Esophagus muscularis mucosa (tissue), 3 donors: ENCODE data around the gene DCST2.
A peak's percentile ranks its signal among the peaks of the same experiment; 100 is the strongest.

Experiments
- POLR2AphosphoS5 ChIP-seq, 2 donors: sonication (generic); formaldehyde crosslinking; IDR thresholded peaks; one replicate each; pipeline ENCODE4 v1.6.1; 2017; ENCODE audit warnings: antibody characterized with exemption in 2 of 2
- TF ChIP-seq, protein P1 (sequence below), 3 experiments: fragments of 200-600 bp in 2 of 3; fragments of 450-650 bp in 1 of 3; sonication (generic) in 2 of 3; IDR thresholded peaks; one replicate each; pipeline ENCODE4 v1.5.1; 2017 to 2019; ENCODE audit warnings: antibody characterized with exemption in 3 of 3, mild to moderate bottlenecking in 2 of 3, moderate library complexity in 1 of 3

- TF ChIP-seq, protein P1, sequence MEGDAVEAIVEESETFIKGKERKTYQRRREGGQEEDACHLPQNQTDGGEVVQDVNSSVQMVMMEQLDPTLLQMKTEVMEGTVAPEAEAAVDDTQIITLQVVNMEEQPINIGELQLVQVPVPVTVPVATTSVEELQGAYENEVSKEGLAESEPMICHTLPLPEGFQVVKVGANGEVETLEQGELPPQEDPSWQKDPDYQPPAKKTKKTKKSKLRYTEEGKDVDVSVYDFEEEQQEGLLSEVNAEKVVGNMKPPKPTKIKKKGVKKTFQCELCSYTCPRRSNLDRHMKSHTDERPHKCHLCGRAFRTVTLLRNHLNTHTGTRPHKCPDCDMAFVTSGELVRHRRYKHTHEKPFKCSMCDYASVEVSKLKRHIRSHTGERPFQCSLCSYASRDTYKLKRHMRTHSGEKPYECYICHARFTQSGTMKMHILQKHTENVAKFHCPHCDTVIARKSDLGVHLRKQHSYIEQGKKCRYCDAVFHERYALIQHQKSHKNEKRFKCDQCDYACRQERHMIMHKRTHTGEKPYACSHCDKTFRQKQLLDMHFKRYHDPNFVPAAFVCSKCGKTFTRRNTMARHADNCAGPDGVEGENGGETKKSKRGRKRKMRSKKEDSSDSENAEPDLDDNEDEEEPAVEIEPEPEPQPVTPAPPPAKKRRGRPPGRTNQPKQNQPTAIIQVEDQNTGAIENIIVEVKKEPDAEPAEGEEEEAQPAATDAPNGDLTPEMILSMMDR (IDR thresholded peaks at IDR 0.05) = no peak
- peak in 1 of 2 donors; percentile 96 for TF ChIP-seq POLR2AphosphoS5 (IDR thresholded peaks at IDR 0.05)
Observed at GRCh38 chr1:154970631-154971340, 62.8 kb downstream of the DCST2 start, which contains the start of gene SHC1.
